IPS-11a (cell line): ENCODE measurements around the gene SMOC2.
A peak's percentile ranks its signal among the peaks of the same experiment; 100 is the strongest.

Experiments used
- H3K4me3 ChIP-seq: one replicate; pipeline ENCODE4 v1.5.1; 2013; ENCODE audit warnings: low read depth, low read length, control low read depth

Gene SMOC2, protein sequence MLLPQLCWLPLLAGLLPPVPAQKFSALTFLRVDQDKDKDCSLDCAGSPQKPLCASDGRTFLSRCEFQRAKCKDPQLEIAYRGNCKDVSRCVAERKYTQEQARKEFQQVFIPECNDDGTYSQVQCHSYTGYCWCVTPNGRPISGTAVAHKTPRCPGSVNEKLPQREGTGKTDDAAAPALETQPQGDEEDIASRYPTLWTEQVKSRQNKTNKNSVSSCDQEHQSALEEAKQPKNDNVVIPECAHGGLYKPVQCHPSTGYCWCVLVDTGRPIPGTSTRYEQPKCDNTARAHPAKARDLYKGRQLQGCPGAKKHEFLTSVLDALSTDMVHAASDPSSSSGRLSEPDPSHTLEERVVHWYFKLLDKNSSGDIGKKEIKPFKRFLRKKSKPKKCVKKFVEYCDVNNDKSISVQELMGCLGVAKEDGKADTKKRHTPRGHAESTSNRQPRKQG

DNA sequence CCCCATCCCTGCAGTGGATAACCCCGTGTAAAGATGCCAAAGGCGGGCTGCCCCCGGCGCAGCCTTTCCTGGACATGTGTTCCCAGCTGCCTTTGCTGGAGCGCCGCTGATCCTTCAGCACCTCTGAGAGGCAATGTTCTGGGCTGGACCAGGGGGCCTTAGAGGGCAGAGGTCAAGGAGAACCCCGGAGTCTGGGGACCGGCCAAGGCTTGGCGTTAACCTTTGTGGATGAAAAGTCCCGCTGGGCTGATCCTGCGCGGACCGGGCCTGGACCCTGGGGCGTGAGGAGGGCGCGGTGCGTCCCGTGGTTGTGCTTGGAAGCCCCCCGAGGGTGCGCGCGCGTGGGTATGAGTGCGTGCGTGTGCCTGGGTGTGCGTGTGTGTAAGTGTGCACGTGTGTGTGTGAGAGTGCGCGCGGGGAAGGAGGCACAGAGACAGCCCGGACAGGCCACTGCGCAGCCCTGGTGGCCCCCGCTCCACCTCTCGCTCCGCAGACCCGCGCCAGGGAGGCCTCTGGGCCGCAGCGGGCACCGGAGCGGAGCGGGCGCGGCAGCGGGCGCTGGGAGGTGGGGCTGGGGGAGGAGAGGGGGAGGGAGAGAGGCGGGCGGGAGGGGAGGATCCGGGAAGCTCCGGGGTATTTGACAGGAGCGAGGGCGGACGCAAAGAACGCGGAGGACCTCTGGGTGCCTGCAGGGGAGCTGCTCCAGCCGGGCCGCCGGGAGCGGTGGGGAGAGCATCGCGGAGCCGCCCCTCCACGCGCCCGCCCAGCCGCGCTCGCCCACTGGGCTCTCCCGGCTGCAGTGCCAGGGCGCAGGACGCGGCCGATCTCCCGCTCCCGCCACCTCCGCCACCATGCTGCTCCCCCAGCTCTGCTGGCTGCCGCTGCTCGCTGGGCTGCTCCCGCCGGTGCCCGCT, at the start of gene SMOC2:
SMOC2 (plus strand) TSS at position 665 of the 914 bp plus-strand sequence; CDS start at position 852, 187 bp downstream.
- peak within 1 kb of the TSS; percentile 43 for H3K4me3 ChIP-seq

DNA sequence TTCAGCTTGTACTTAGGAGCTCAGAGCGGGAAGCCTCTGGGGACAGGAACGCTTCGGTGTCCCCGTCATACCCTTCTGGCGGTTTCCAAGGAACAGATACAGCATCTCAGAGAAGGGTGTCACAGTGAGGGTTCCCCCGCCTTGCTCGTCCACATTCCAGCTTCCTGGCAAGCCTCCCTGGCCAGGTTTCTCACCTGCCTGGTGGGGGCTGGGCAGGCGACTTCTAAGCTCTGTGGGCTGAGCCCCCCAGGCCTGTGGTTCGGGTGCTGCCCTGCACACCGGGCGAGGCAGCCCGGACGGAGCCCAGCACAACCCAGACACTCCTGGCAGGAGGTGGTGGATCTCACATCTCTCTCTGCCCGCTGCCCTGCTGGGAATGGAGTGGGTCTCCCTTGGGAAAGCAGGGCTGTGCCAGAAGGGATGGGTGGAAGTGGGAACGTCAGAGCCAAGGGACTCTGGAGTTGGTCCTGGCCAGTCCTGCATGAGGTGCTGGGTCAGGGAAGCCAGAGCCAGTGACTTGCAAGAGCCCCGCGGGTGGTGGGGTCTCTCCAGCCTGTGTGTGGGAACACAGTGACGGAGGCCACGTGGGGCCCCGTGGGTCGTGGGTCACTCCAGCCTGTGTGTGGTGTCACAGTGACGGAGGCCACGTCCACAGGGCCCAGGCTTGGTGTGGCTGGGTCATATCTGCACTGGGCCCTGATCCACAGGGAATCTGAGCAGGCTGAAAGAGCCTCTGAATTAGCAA, 47.7 kb upstream of the SMOC2 start:
- no peak overlapping the region for H3K4me3 ChIP-seq

DNA sequence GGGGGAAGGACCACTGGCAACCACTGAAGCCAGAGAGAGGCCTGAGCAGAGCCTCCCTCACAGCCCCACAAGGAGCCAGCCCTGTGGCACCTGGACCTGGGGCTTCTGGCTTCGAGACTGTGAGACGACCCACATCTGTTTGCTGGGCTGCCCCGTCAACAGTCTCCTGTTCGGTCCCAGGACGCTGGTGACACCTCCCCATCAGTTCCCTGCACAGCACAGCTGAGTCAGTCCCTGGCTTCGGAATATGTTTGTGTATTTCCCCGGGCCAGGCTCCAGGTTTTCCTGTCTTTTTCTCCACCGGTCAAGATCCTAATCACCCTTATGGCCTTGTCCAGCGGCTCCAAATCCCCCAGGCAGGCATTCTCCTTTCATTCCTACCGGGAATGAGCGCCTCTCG, 46.4 kb upstream of the SMOC2 start:
- no peak overlapping the region for H3K4me3 ChIP-seq

DNA sequence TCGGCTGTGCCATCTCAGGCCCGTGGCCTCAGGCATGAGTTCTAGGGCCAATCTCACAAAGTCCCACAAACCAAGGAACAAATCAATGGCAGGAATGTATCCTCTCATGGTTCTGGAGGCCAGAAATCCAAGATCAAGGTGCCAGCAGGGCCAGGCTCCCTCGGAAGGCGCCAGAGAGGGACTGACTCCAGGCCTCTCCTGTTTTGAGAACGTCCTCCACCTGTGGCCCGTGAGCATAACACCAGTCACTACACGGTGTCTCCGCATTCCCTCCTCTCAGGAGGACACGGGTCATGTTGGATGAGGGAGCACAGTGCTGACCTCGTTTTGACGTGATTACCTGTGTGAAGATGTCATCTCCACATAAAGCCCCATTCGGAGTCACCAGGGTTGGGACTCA, 45.0 kb upstream of the SMOC2 start:
- no peak overlapping the region for H3K4me3 ChIP-seq

DNA sequence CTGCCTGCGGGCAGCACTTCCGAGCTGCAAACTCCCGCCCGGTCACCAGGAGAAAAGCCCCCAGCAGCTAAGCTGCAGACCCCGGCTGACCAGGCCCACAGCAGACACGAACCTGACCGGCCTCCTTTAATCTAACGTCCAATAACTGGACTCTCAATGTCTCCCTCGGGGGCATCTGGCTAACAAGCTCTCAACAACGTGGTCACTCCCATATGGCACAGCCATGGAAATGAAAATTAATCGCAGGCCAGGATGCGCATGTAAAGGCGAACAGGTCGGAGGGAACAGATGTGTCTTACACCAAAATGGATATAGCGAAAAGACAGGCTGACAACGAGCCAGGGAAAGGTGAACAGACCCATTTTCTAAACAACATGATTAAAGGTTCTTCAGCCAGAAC, 44.4 kb upstream of the SMOC2 start:
- H3K4me3 ChIP-seq = no peak overlapping the region

DNA sequence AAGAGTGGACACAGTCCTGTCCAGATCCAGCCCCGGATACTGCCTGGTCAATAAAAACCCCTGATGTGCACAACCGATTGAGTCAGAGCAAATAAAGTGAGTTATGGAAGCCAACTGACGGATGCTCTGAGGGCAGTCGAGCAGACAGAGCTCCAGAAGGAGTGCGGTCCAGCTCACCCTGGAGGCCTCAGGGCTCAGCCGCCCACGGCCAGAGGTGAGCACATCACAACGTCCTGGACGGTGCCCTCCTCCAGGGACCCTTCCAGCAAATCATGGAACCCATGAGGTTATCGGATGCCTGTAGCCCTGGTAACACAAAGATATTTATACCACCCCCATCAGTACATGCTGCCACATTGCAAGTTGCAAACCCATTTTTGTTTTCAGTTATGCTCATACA, 44.0 kb upstream of the SMOC2 start:
- no peak overlapping the region for H3K4me3 ChIP-seq

DNA sequence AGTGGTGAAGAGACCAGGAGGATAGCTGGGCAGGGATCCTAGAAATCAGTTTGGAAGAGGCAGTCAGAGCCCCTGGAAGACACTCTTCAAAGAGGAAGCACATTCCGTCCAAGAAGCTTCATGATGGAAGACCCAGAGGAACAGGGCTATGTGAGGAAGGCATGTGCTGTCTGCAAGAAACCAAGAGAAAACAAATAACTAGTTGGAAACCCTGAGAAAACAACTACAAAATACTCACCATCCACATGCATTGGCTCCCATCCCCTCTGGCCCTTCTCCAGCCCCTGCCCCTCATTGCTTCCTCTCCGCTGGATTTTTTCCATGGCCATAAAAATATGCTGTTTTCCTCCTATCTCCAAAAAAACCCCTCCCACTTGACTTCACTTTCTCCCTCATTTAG, 40.9 kb upstream of the SMOC2 start:
- H3K4me3 ChIP-seq = no peak overlapping the region

DNA sequence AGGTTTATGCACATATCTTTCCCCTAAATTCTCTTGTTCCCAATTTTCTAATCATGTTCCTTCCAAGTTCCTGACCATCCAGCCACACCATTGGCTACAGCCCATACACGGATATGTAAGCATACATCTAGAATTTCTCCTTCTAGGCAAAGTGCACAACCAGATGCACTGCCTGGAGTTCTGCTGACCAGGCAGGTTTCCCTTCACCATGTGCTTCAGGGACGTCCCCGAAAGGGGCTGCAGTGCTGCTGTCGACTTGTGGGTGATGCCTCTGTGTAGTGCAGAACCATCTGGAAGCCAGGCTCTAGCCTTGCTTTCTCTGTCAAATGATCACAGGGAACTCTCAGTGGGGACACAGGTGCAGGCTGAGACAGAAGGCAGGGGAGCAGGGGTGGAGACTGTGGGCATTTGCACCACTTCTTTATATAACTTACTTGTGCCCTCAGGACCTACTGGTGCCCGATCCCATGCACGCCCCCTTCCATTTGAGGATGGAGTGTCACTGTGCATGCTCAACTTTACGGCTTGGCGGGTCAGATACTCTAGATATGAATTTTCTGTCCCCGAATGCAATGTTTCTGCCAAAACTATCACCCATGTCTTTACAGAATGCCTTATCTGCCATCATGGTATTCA, 37.5 kb upstream of the SMOC2 start:
- H3K4me3 ChIP-seq = no peak overlapping the region

DNA sequence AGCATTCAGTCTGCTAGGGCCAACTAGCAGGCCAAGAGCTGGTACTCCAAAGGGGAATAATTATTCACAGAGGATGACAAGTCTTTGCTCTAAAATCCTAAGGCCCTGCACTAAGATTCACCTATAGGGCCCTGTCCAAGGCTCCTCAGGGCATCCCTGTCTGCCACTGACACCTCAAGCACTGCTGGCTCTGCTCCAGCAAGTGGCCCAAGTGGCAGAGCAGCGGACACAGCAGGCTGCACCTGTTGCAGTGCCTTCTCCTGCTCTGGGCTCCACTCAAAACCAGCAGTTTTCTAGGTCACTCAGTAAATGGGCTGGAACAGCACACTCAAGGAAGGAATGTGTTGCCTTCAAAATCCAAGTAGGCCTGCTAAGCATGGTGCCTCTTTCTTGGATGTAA, 36.4 kb upstream of the SMOC2 start:
- H3K4me3 ChIP-seq = no peak overlapping the region

DNA sequence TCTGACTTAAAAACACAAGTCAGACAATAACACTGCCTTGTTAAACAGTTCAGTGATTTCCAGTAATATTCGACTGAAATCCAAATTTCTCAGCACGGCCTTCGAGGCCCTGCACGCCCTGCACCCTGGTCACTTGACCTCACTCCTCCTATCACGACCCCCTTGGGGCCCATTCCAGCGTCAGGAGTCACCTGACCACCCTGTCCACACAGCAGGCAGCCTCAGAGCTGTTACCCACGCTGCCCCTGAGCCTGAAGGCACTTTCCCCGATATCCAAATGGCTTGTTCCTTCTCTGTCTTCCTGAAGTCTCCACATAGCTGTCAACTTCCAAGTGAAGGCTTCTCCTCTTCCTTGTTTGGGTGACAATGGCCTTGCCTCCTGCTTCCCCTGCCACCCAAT, 33.1 kb upstream of the SMOC2 start:
- H3K4me3 ChIP-seq = no peak overlapping the region

DNA sequence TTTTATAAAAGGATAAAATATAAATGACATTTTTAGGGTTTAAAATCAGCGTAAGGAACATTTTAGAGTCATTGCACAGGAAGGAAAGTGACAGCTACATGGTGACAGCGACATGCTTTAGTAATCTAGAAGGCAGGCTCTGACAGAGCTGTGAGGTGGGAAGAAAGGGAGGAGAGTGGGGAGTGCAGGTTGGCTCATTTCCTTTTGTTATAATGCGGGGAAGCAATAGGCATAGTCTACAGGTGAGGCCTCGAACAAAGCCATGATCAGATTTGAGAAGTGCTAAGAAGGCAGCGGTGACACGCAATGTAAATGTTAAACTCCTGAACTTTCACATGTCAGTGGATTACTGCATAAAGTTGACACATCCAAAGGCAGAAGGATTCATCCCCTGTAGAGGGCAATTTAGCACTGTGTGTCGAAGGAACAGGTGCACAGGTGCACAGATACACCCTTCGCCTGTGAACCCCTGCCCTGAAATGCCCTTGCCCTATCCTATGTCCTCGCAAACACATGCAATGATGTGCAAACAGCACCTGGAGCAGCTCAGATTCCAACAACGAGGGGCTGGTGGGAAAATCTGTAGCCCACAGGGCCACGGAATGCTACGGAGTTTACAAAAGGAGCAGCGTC, 32.4 kb upstream of the SMOC2 start:
- no peak overlapping the region for H3K4me3 ChIP-seq

DNA sequence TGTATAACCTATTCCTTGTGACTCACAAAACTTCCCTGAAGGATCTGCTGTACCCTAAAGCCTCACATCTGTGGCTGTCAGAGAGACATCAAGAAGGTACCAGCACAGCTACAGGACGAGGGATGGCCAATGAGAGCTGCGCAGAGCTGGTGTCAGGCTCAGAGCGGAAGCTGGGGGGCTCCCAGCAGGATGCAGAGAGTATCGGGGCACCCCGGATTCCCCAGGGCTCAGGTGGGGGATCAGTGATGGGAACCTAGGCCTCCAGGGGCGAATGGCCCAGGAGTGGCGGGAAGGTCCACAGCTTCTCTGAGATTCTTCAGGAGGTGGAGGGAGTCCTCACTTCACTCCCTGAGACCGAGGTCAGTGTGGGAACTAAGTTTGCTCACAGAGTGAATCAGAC, 30.9 kb upstream of the SMOC2 start:
- no peak overlapping the region for H3K4me3 ChIP-seq

DNA sequence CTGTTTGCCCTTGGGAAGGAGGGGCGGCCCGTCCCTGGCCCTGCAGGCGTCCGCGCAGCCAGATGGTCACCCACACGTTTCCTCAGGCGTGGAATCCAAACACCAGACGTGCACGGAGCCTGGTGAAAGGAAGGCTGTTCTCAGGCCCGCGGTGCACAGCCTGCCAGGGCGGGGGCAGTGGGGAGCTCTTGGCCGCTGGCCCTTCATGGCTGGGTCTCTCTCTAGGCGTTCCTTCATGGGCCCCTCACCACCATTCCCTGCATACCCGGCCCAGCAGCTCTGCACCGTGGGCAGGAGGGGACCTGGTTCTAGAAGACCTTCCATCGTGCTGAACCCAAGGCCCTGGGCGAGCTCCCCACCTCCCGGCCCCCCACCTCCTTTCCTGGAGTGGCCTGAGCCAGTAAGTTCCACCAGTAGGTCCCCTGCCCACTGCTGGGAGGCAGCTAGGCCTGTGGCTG, 30.4 kb upstream of the SMOC2 start:
- H3K4me3 ChIP-seq = no peak overlapping the region

DNA sequence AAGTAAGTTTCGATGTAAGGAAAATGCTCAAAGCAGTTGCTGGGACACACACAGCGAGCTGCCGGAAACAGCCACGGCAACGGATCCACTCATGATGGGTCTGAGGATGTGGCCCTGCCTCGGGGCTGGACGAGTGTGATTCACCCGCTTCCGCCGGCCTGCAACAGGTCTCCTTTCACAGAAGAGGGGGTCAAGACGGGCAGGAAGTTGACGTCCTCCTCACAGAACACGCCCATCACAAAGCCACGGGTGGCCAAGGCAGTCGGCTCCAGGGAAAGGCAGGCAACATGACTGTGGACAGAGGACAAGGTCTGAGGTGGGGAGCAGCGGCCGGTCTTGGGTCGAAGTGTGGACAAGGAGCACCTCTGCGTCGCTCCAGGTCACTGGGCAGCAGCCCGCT, 29.9 kb upstream of the SMOC2 start:
- H3K4me3 ChIP-seq = no peak overlapping the region

DNA sequence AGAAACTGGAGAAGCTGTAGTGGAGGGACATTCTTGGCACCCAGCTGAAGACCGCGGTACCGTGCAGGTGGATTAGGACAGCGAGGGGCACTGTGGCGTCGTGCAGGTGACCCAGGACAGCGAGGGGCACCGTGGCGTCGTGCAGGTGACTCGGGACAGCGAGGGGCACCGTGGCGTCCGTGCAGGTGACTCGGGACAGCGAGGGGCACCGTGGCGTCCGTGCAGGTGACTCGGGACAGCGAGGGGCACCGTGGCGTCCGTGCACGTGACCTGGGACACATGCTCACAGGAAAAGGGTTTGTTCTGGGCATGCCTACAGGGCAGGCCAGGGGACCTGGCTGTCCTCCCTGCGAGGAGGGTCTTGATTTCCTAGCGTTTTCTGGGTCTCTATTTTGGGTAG, 29.2 kb upstream of the SMOC2 start:
- H3K4me3 ChIP-seq = no peak overlapping the region

DNA sequence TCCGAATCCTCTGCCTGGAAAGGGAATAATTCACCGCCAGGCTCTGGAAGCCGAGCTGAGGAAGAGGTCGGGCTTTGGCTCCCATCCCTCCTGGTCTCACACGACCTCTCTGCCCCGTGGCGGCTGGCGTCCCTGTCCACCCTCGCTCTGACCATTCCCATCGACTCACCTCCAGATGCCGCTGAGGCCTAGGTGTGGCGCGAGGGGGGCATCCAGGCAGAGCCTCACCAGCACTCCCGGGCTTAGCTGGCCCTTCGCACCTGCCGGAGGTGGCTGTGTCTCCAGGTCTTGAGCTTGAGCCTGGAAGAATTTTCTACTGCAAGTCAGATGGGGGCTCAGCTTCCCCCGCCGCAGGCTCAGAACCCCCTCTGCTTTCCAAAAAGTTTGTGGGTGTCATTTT, 28.5 kb upstream of the SMOC2 start:
- H3K4me3 ChIP-seq = no peak overlapping the region

DNA sequence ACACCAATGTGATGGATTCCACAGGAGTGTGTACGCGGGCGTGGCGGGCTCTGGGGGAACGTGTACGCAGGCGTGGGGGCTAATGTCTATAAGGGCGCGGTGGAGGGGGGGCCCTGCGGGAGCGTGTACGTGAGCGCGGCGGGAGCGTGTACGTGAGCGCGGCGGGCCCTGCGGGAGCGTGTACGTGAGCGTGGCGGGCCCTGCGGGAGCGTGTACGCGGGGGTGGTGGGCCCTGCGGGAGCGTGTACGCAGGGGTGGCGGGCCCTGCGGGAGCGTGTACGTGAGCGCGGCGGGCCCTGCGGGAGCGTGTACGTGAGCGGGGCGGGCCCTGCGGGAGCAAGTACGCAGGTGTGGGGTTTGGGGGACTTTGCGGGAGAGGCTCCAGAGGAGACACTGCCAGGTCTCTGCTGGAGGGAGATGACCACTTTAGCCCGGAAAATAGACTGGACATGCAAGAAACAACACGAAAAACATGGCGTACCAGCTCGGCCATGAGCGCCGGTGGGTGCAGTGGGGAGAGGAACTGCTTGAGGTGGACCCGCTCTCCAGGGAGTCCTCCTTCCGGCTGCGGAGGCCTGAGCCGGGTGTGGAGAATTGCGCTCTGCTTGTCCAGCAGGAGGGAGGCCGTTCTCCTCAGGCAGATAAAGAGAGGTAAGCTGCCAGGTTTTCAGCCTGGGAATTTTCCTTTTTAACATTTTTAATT, 27.8 kb upstream of the SMOC2 start:
- no peak overlapping the region for H3K4me3 ChIP-seq

DNA sequence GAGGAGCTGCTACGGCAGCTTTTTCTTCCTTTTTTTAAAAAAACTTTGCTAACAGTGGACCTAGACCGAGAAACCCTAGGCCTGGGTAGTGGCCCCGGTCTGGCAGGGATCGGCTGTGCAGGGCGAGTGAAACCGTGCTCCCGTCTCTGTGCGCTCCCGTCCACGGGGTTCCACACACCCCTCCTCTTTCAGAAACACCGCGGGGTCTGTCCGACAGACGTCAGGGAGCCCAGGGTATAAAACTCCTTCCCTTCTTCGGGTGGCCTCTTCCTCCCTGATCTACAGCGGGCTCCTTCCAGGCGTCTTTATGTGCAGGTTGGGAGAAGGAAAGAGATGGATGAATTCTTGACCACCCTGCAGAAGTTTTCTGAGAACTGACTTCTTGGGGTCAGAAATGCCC, 27.1 kb upstream of the SMOC2 start:
- no peak overlapping the region for H3K4me3 ChIP-seq

DNA sequence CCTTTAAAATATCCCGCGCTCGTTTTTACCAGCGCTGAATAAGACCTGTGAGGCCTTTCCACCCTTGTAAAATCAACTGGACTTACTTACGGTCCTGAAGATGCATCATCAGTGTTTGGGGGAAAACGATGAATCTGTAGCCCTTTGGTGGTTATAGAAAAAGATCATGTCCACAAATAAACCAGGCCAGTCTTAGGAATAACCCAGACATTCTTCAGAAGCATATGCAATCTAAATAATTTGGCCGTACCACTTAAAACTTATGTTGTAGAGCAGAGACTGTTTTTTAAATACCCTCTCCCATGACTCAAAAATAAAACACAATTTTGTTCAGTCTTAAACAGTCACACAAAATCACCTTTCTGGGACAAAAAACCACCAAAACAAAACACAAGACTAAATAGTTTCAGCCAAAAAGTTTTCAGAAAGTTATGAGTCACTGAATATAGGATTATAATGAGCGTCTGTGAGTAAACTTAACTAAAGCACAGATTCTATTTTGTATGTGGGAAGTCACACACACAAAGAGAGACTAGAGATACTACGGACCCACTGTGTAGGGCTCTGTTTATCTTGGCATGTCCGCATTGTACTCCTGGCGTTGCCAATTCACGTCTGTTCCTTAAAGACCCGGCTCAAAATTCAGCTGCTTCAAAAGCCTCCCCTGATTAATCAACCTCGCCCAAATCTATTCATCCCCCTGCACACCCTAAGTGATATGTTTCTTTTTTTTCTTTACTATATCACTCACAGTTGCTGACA, 26.5 kb upstream of the SMOC2 start:
- H3K4me3 ChIP-seq = no peak overlapping the region
